T-helper 1 cell treated with Interleukin-12 subunit alpha and Interleukin-12 subunit beta and Interleukin-4 antibody, amounts not matched to agents 30 ng/mL and 1 ng/mL, for 36 hours (primary cell): ENCODE measurements around the gene POLR3K. TPM values are rescaled to one million over a fixed set of nuclear protein-coding genes. Genes with fewer than 3 reads are reported as not detected.
"Not testable (repeated sequence)": the region's sequence is repeated elsewhere in the genome, so short reads cannot be mapped to it uniquely, and the experiment has no call there.

Experiments
- intact Hi-C: fragments of 100-400 bp; cut with micrococcal nuclease; formaldehyde crosslinking; loops from one replicate; pipeline ENCODE4 v1.15.1; 2024
- total RNA-seq: library from RNA; stranded (reverse); gene quantifications from 2 replicates; pipeline ENCODE4 v1.2.3, GENCODE V29; 2022

Gene POLR3K
- total RNA-seq, 1 donor from 2014 or later, result 50.3 TPM

DNA sequence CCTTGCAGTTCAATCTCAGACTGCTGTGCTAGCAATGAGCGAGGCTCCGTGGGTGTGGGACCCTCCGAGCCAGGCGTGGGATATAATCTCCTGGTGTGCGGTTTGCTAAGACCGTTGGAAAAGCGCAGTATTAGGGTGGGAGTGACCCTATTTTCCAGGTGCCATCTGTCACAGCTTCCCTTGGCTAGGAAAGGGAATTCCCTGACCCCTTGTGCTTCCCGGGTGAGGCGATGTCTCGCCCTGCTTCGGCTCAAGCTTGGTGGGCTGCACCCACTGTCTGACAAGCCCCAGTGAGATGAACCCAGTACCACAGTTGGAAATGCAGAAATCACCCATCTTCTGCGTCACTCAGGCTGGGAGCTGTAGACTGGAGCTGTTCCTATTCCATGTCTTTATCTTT is 32.5 kb downstream of the POLR3K start:
- intact Hi-C loops, result not testable (repeated sequence)

DNA sequence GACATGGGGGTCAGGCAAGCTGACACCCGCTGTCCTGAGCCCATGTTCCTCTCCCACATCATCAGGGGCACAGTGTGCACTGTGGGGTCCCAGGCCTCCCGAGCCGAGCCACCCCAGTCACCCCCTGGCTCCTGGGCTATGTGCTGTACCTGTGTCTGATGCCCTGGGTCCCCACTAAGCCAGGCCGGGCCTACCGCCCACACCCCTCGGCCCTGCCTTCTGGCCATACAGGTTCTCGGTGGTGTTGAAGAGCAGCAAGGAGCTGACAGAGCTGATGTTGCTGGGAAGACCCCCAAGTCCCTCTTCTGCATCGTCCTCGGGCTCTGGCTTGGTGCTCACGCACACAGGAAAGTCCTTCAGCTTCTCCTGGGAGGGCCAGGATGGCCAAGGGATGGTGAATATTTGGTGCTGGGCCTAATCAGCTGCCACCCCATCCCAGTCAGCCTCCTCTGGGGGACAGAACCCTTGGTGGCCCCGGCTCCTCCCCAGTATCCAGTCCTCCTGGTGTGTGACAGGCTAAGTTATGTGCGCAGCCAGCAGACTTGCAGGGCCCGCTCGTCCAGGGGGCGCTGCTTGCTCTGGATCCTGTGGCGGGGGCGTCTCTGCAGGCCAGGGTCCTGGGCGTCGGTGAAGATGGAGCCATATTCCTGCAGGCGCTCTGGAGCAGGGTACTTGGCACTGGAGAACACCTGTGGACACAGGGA is 36.2 kb downstream of the POLR3K start:
- intact Hi-C loops, result not testable (repeated sequence)

DNA sequence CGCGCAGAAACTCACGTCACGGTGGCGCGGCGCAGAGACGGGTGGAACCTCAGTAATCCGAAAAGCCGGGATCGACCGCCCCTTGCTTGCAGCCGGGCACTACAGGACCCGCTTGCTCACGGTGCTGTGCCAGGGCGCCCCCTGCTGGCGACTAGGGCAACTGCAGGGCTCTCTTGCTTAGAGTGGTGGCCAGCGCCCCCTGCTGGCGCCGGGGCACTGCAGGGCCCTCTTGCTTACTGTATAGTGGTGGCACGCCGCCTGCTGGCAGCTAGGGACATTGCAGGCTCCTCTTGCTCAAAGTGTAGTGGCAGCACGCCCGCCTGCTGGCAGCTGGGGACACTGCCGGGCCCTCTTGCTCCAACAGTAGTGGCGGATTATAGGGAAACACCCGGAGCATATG is 42.6 kb downstream of the POLR3K start:
- intact Hi-C loops, result not testable (repeated sequence)

DNA sequence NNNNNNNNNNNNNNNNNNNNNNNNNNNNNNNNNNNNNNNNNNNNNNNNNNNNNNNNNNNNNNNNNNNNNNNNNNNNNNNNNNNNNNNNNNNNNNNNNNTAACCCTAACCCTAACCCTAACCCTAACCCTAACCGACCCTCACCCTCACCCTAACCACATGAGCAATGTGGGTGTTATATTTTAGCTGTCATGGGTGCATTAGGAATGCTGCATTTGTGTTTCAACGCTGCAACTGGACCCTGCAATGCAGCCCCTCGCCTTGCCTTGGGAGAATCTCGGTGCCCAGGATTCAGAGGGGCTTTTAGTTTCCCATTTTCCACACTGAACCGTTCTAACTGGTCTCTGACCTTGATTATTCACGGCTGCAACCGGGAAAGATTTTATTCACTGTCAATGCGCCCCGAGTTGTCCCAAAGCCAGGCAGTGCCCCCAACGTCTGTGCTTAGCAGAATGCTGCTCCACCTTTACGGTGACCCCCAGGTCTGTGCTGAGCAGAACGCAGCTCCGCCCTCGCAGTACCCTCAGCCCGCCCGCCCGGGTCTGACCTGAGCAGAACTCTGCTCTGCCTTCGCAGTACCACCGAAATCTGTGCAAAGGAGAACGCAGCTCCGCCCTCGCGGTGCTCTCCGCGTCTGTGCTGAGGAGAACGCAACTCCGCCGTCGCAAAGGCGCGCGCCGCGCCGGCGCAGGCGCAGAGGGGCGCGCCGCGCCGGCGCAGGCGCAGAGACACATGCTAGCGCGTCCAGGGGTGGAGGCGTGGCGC is 43.3 kb downstream of the POLR3K start:
- intact Hi-C loops, result no loop called here

Other genes starting within 250 kb of the POLR3K start
- 60.8 and 61.5 TPM in 2 replicates for gene SNRNP25, start 220 bp upstream of the POLR3K start, total RNA-seq
- gene RHBDF1, start 19.0 kb upstream of the POLR3K start, total RNA-seq, result 0.59 TPM in 1 of 2 replicates, not detected in the other
- gene MPG, start 24.6 kb upstream of the POLR3K start, total RNA-seq, result 53.3 and 55.2 TPM in 2 replicates
- 31.7 and 32.8 TPM in 2 replicates for gene NPRL3, start 85.1 kb upstream of the POLR3K start, total RNA-seq
- not detected in 2 replicates for gene HBZ, start 99.0 kb upstream of the POLR3K start, total RNA-seq
- not detected in 2 replicates for gene HBM, start 112.4 kb upstream of the POLR3K start, total RNA-seq
- not detected in 2 replicates for gene HBA2, start 119.3 kb upstream of the POLR3K start, total RNA-seq
- not detected in 2 replicates for gene HBA1, start 123.1 kb upstream of the POLR3K start, total RNA-seq
- gene HBQ1, start 126.9 kb upstream of the POLR3K start, total RNA-seq, result not detected in 2 replicates
- gene LUC7L, start 175.8 kb upstream of the POLR3K start, total RNA-seq, result 61.5 and 69.6 TPM in 2 replicates
- 17.1 and 23.2 TPM in 2 replicates for gene FAM234A, start 181.2 kb upstream of the POLR3K start, total RNA-seq
- gene RGS11, start 222.3 kb upstream of the POLR3K start, total RNA-seq, result 0.07 and 0.27 TPM in 2 replicates
- not detected in 2 replicates for gene ARHGDIG, start 227.0 kb upstream of the POLR3K start, total RNA-seq
- not detected in 2 replicates for gene PDIA2, start 229.6 kb upstream of the POLR3K start, total RNA-seq